ENCODE results near the gene HAPLN2.

DNA sequence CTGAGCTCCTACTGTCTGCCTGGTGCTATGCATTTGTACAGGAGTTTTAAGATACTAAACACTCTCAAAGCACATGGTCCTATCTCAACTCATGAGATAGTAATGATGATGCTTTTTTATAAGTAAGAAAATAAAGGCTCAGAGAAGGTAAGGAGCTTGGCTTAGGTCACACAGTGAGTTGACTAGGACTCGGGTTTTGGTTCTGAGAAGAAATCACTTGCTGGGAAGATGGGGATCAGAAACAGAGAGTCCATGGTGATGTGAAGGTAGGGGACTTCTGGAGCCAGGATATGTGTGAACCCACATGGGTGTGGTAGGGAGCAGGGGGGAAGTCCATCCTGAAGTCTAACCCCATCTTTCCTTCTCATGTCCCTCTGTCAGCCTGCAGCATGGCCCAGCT lies 26.5 kb downstream of the HAPLN2 start:
- TF ChIP-seq, protein P1, sequence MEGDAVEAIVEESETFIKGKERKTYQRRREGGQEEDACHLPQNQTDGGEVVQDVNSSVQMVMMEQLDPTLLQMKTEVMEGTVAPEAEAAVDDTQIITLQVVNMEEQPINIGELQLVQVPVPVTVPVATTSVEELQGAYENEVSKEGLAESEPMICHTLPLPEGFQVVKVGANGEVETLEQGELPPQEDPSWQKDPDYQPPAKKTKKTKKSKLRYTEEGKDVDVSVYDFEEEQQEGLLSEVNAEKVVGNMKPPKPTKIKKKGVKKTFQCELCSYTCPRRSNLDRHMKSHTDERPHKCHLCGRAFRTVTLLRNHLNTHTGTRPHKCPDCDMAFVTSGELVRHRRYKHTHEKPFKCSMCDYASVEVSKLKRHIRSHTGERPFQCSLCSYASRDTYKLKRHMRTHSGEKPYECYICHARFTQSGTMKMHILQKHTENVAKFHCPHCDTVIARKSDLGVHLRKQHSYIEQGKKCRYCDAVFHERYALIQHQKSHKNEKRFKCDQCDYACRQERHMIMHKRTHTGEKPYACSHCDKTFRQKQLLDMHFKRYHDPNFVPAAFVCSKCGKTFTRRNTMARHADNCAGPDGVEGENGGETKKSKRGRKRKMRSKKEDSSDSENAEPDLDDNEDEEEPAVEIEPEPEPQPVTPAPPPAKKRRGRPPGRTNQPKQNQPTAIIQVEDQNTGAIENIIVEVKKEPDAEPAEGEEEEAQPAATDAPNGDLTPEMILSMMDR (IDR thresholded peaks at IDR 0.05), result no peak
- TF ChIP-seq EP300 (IDR thresholded peaks at IDR 0.05) (no peak), POLR2A (IDR thresholded peaks at IDR 0.05) (no peak)

All from sigmoid colon (tissue), 4 donors.